ENCODE measurements around the gene JPH4.

- no peak for TF ChIP-seq ATF3 (CRISPR knock-in tag; conservative IDR thresholded peaks at IDR 0.05)
- no peak for TF ChIP-seq ZNF138 (CRISPR knock-in tag; conservative IDR thresholded peaks at IDR 0.05)
- TF ChIP-seq FOXK1 (CRISPR knock-in tag; IDR thresholded peaks at IDR 0.05): no peak
Measured at GRCh38 chr14:23590198-23590597, 11.6 kb upstream of the JPH4 start.

Measured in WTC11 (cell line).